Parathyroid adenoma (tissue), 2 donors: Measurements from ENCODE around the gene OR6S1.
A peak's percentile ranks its signal among the peaks of the same experiment; 100 is the strongest.

Experiments
- H2AFZ ChIP-seq: fragments of 300-600 bp; sonication (generic); one replicate; pipeline ENCODE4 v1.7.0; 2017; ENCODE audit warnings: antibody characterized with exemption, mild to moderate bottlenecking
- H3K27ac ChIP-seq: fragments of 300-600 bp; sonication (generic); one replicate; pipeline ENCODE4 v1.7.0; 2017
- H3K27me3 ChIP-seq: fragments of 300-600 bp; sonication (generic); one replicate; pipeline ENCODE4 v1.7.0; 2017; ENCODE audit warnings: low read length; ENCODE audit not compliant: control insufficient read depth, insufficient read depth
- H3K36me3 ChIP-seq: fragments of 300-600 bp; sonication (generic); one replicate; pipeline ENCODE4 v1.7.0; 2017; ENCODE audit warnings: low read length; ENCODE audit not compliant: control insufficient read depth, insufficient read depth
- H3K4me1 ChIP-seq: fragments of 300-600 bp; sonication (generic); one replicate; pipeline ENCODE4 v1.7.0; 2017; ENCODE audit warnings: control low read depth
- H3K4me2 ChIP-seq: fragments of 300-600 bp; sonication (generic); one replicate; pipeline ENCODE4 v1.7.0; 2017; ENCODE audit warnings: low read length
- H3K4me3 ChIP-seq: fragments of 300-600 bp; sonication (generic); one replicate; pipeline ENCODE4 v1.7.0; 2017; ENCODE audit warnings: low read depth, low read length
- H3K79me2 ChIP-seq: fragments of 300-600 bp; sonication (generic); one replicate; pipeline ENCODE4 v1.7.0; 2017; ENCODE audit warnings: control low read depth
- H3K9ac ChIP-seq: fragments of 300-600 bp; sonication (generic); one replicate; pipeline ENCODE4 v1.7.0; 2017; ENCODE audit warnings: mild to moderate bottlenecking
- H3K9me3 ChIP-seq: fragments of 300-600 bp; sonication (generic); one replicate; pipeline ENCODE4 v1.7.0; 2017; ENCODE audit warnings: low read length; ENCODE audit not compliant: control insufficient read depth
- CTCF ChIP-seq: fragments of 300-600 bp; sonication (generic); IDR thresholded peaks from one replicate; pipeline ENCODE4 v1.7.0; 2017; ENCODE audit warnings: antibody characterized with exemption, mild to moderate bottlenecking
- donor health status: primary hyperparathyroidism.

Gene OR6S1

GRCh38 chr14:20686386-20687143 is 45.1 kb upstream of the OR6S1 start:
- Histone ChIP-seq H3K27ac (no peak overlapping the region), H3K9me3 (no peaks in the 10 kb centered on the region), H3K4me2 (no peak overlapping the region), H3K9ac (no peak overlapping the region), H3K4me3 (no peak overlapping the region), H3K36me3 (no peaks in the 10 kb centered on the region), H3K4me1 (peaks cover 5% of the 10 kb centered on the region), H3K27me3 (no peaks in the 10 kb centered on the region), H3K79me2 (no peaks in the 10 kb centered on the region), H2AFZ (no peak overlapping the region)
- TF ChIP-seq CTCF, result no peak

- H3K4me2 ChIP-seq, result peak overlapping the region; percentile 98
Measured at GRCh38 chr14:20684662-20685456, 43.4 kb upstream of the OR6S1 start.

GRCh38 chr14:20683891-20684661 is 42.6 kb upstream of the OR6S1 start, which contains the start of gene RNASE4:
TSS of gene RNASE4 (plus strand) at chr14:20684560. CDS start at chr14:20699372, 14,812 bp downstream.
- H3K27me3 ChIP-seq, result no peaks in the 10 kb centered on the region
- peaks cover 15% of the 10 kb centered on the region for H3K4me1 ChIP-seq
- H3K9ac ChIP-seq, result peak within 1 kb of the TSS; percentile 95
- peak within 1 kb of the TSS; percentile 99 for H3K27ac ChIP-seq
- no peak for TF ChIP-seq CTCF
- peak within 1 kb of the TSS; percentile 98 for H3K4me2 ChIP-seq
- peak within 1 kb of the TSS; percentile 95 for H3K4me3 ChIP-seq
- no peaks in the 10 kb centered on the region for H3K79me2 ChIP-seq
- H2AFZ ChIP-seq, result peak within 1 kb of the TSS; percentile 100
- no peaks in the 10 kb centered on the region for H3K36me3 ChIP-seq
- H3K9me3 ChIP-seq, result no peaks in the 10 kb centered on the region

More at GRCh38 chr14:20684662-20685456, 43.4 kb upstream of the OR6S1 start:
- Histone ChIP-seq H3K9me3 (no peaks in the 10 kb centered on the region), H3K27me3 (no peaks in the 10 kb centered on the region), H3K4me1 (peaks cover 15% of the 10 kb centered on the region), H3K79me2 (no peaks in the 10 kb centered on the region), H3K27ac (peak overlapping the region; percentile 99), H3K36me3 (no peaks in the 10 kb centered on the region), H3K9ac (no peak overlapping the region), H3K4me3 (peak overlapping the region; percentile 95), H2AFZ (peak overlapping the region; percentile 100)
- TF ChIP-seq CTCF, result no peak

DNA sequence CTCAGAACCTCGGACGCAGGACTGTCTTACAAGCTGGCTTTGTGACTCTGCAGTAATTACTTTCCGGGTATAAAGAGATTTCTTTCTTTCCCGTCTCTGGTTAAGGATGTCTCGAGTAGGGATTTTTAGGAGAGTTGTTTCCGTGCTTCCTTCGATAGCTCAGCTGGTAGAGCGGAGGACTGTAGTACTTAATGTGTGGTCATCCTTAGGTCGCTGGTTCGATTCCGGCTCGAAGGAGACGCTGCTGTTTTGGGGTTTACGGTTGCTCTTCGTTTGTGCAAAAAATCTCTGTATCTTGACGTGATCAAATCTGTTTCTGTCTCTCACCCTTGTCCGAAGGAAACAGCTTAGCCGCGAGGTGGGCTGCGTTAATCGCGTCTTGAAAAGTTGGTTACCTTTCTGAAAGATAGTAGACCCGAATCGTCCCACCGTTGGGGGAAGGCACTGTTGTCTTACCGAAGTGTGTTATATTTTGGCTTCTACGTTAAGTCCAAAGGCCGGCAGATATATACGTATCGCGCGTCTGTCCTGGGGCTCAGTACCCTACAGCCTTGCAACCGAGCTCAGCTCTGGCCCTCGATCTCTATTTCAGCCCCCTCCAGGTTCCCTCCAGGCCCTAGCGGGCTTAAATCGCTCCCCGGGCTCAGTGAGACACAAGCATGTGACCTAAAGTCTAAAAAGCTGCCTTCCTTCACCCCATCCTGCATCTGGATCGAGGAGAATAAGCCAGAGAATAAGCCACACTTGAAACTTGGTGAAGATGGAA is 41.8 kb upstream of the OR6S1 start:
- no peak for TF ChIP-seq CTCF
- Histone ChIP-seq H3K27me3 (no peaks in the 10 kb centered on the region), H3K4me3 (peak overlapping the region; percentile 95), H3K4me1 (peaks cover 15% of the 10 kb centered on the region), H3K4me2 (peak overlapping the region; percentile 98), H3K79me2 (no peaks in the 10 kb centered on the region), H3K9me3 (no peaks in the 10 kb centered on the region), H3K36me3 (no peaks in the 10 kb centered on the region), H3K9ac (peak overlapping the region; percentile 95), H2AFZ (peak overlapping the region; percentile 100), H3K27ac (peak overlapping the region; percentile 99)
